AG08396 (cell line): Measurements from ENCODE around the gene NPAS3.

Experiments
- DNase-seq: peaks from one replicate; pipeline ENCODE4 v3.0.0; 2012; ENCODE audit warnings: low spot score, mixed read lengths

The NPAS3 gene

GRCh38 chr14:33839193-33840076 is 900.8 kb downstream of the NPAS3 start:
- DNase-seq: peak; percentile 58

DNA sequence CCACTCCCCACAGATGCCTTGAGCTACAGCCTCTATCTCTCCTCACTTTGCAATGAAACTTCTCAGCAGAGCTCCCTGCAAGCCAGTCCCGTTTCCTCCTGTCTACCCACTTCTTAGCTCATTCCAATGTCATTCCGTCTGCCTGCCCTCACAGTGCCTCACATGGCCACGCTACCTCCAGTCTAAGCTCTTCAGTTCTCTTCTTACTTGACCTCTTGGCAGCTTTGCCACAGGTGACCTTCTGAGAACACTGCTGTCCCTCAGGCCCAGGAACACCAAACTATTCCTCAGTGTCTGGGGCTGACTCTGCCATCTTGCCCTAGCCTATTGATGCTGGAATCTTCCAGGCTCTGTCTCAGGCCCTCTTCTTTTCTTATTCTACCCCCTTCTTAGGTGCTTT is 902.1 kb downstream of the NPAS3 start:
- no peak for DNase-seq

DNA sequence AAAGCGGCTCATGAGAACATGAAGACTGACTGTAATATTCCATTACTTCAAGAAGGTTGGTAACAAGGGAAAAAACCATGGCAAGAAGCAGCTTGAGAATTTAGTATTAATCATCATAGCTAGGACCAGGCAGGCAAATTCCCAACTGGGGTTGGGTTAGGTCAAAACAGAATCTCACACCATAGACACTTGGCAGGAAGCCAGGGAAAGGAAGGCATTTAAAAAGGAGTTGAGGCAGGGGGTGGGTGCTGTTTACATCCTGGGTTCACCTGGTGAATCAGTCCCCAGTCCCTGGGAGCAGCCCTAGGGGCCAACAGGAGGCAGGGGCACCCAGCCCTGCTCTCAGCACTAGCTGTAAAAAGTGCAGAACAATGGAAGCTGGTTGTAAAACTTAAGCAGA is 903.6 kb downstream of the NPAS3 start:
- DNase-seq: no peak

GRCh38 chr14:33844118-33844517 is 905.4 kb downstream of the NPAS3 start:
- no peak for DNase-seq

DNA sequence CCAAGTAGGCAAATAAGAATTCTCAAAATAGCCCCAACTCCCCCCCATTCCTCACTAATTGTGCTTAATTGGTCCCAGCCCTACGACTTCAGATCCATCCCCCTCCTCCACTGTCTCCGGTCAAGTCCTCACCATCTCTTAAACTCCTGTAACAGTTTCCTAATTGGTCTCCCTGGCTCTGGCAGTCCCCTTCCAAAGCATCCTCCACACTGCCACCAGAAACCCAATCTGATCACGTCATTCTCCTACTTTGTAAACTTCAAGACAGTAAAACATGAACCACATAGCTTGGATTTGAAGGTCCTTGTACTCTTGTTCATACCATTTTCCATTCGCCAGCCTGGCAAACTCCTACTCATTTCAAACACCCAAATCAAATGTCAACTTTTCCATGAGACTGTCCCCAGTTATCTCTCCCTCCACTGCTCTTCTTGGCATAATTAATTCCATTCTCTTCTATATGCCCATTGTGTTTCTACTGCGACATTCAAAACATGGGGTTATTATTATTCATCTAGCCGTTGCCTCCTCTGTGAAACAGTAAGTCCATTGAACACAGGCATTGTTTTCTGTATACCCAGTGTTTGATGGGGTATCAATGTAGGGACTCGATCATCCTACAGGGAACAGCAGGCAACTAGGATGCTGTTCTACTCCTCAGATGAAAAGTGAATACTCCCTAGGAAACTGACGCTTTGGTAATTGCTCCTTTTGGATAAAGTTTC is 907.6 kb downstream of the NPAS3 start:
- DNase-seq: no peak

DNA sequence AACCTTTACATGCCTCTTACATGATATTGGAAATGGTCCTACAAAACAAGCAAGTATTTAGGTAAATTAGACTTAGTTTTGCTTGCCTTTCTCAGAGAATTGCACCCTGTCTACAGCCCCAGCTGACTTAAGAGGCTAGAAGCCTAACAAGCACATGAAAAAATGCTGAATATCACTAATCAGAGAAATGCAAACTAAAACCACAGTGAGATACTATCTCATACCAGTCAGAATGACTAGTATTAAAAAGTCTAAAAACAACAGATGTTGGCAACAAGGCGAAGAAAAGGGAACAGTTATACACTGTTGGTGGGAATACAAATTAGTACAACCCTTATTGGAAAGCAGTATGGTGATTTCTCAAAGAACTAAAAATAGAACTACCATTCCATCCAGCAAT is 908.4 kb downstream of the NPAS3 start:
- DNase-seq: no peak

GRCh38 chr14:33848009-33848408 is 909.3 kb downstream of the NPAS3 start:
- DNase-seq: no peak

GRCh38 chr14:33848706-33849454 is 910.2 kb downstream of the NPAS3 start:
- DNase-seq: peak; percentile 20

- DNase-seq: no peak
These were observed 910.7 kb downstream of the NPAS3 start for GRCh38 chr14:33849455-33849801.

DNA sequence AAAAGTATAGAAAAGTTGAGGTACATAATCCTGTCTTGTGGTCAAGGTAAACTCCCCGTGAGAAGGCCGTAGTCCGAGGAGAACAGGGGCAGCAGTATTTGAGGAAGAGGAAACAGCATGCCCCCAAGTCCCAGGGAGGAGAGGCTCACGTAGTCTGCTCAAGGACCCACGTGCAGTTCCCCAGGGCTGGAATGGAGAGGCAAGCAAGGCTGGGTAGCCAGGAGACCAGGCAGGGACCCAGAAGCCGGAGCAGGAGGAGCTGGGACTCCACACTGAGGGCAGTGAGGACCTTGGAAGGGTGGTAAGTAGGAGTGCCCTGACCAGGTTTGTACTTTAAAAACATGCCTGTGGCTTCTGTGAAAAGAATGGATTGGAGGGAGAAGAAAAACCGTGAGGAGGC is 912.1 kb downstream of the NPAS3 start:
- DNase-seq: no peak

DNA sequence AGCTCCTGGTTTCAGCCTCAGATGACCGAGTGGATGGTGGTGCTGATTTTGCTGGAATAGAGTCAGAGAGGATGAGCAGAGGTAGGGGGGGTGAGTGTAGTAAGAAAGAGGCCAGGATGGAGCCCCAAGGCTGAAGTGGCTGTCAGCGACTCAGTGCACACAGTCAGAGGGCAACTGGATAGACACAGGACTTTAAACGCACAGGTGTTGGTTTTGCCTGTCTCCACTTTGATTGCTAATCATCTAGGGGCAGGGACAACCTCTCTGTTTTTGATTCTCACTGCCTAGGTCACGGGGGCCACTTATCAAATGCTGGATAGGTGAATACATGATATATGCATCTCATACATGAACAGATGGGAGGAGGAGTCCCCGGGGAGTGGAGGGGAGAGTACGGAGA is 912.7 kb downstream of the NPAS3 start:
- DNase-seq: no peak

GRCh38 chr14:33851931-33852330 is 913.3 kb downstream of the NPAS3 start:
- DNase-seq: no peak
